Transverse colon (tissue), 4 donors: ENCODE measurements around the gene CTR9.

Source experiments
- POLR2A ChIP-seq: fragments of 450-650 bp; IDR thresholded peaks from one replicate; pipeline ENCODE4 v1.6.1; 2016; ENCODE audit warnings: antibody characterized with exemption, mild to moderate bottlenecking, moderate library complexity
- POLR2AphosphoS5 ChIP-seq, 3 donors: sonication (generic); formaldehyde crosslinking; IDR thresholded peaks; one replicate each; pipeline ENCODE4 v1.6.1; 2016; ENCODE audit warnings: antibody characterized with exemption in 3 of 3
- TF ChIP-seq, protein P1 (sequence below), 5 experiments: fragments of 200-600 bp in 3 of 5; fragments of 450-650 bp in 2 of 5; sonication (generic) in 3 of 5; IDR thresholded peaks; 1 replicate in 2 of 5; 2 replicates in 3 of 5; pipeline ENCODE4 v1.5.1; 2016 to 2017; ENCODE audit warnings: antibody characterized with exemption in 5 of 5, inconsistent platforms in 3 of 5, mild to moderate bottlenecking in 2 of 5, moderate library complexity in 1 of 5

DNA sequence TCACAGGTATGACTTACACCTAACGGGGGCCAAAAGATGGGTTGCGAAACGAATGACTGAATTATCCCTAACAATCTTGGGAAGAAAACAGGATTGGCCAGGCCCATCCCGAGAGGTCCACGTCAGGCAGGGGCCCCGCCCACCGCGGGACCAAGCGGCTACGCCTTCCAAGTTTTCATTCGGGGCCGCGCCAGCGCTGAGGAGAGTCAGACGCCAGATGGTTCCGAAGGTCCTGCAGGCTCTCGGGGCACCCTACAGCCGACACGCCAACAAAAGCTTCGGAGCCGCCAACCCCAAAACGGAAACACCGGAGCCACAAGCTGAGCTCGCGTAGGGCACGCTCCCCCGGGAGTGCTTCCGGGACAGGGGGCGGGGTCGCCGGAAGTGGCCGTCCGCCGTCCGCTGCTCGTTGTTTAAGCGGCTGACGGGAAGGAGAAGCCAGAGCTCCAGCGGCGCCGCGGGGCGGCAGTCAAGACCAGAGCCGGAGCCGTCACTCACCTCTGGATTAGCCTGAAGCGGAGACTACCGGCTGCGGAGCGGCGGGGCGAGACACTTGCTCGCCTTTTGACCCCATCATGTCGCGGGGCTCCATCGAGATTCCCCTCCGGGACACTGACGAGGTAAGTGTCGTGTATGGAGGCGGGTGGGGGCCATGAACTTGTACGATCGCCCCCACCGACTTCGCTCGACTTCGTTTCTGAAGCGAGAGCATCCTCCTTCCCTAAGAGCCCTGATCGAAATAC, at the start of gene CTR9:
- TF ChIP-seq POLR2AphosphoS5 (IDR thresholded peaks at IDR 0.05) (peak; percentile 91 to 96 (median 95)), POLR2A (peak; percentile 96)
- TF ChIP-seq, protein P1, sequence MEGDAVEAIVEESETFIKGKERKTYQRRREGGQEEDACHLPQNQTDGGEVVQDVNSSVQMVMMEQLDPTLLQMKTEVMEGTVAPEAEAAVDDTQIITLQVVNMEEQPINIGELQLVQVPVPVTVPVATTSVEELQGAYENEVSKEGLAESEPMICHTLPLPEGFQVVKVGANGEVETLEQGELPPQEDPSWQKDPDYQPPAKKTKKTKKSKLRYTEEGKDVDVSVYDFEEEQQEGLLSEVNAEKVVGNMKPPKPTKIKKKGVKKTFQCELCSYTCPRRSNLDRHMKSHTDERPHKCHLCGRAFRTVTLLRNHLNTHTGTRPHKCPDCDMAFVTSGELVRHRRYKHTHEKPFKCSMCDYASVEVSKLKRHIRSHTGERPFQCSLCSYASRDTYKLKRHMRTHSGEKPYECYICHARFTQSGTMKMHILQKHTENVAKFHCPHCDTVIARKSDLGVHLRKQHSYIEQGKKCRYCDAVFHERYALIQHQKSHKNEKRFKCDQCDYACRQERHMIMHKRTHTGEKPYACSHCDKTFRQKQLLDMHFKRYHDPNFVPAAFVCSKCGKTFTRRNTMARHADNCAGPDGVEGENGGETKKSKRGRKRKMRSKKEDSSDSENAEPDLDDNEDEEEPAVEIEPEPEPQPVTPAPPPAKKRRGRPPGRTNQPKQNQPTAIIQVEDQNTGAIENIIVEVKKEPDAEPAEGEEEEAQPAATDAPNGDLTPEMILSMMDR (IDR thresholded peaks at IDR 0.05), result no peak
